IMR-90 (cell line): ENCODE data around the gene CDC42EP3. TPM values are rescaled to one million over a fixed set of nuclear protein-coding genes. Genes with fewer than 3 reads are reported as not detected.

Experiments used
- ATAC-seq: fragments of 200-7000 bp; cut with Tn5 transposase; 2 replicates; pipeline ENCODE4 v1.9.1; 2020; ENCODE audit warnings: low read depth, mild to moderate bottlenecking, moderate library complexity
- BruUV-seq: library from RNA; stranded (reverse); fragments of 400-500 nt; replicated peaks from 2 replicates; lab custom pipeline; 2021; lab: Mats Ljungman, UMichigan
- CTCF ChIA-PET: fragments of 300-600 bp; formaldehyde crosslinking; extraction: SDS; loops from one replicate; lab custom pipeline; 2021; ENCODE audit warnings: antibody characterized with exemption; lab: Yijun Ruan, JAX
- POLR2A ChIA-PET: fragments of 300-600 bp; sonication (Branson Sonifier 250); formaldehyde crosslinking; loops from one replicate; lab custom pipeline; 2022; ENCODE audit warnings: antibody characterized with exemption; ENCODE audit not compliant: unreplicated experiment; lab: Charles Lee
- DNase-seq: peaks from one replicate; pipeline ENCODE4 v3.0.0; 2013
- H2AFZ ChIP-seq: replicated peaks from 2 replicates; pipeline ENCODE3; 2013; ENCODE audit warnings: low read length, mild to moderate bottlenecking; ENCODE audit not compliant: poor library complexity
- H2AK5ac ChIP-seq: 2 replicates; pipeline ENCODE4 v1.6.1; 2013; ENCODE audit warnings: low read depth, low read length, inconsistent platforms
- H2AK9ac ChIP-seq: replicated peaks from 2 replicates; pipeline ENCODE3; 2013; ENCODE audit warnings: mild to moderate bottlenecking, low read depth, low read length, moderate library complexity; ENCODE audit not compliant: poor library complexity
- H2BK120ac ChIP-seq: 2 replicates; pipeline ENCODE4 v1.6.1; 2013; ENCODE audit warnings: low read depth, low read length, inconsistent platforms
- H2BK15ac ChIP-seq: 3 replicates; pipeline ENCODE4 v1.6.1; 2013; ENCODE audit warnings: low read depth, low read length, inconsistent platforms
- H2BK20ac ChIP-seq: 2 replicates; pipeline ENCODE4 v1.6.1; 2013; ENCODE audit warnings: low read depth, mild to moderate bottlenecking, inconsistent platforms, low read length, moderate library complexity
- H2BK5ac ChIP-seq: 2 replicates; pipeline ENCODE4 v1.6.1; 2013; ENCODE audit warnings: mild to moderate bottlenecking, low read depth, low read length, inconsistent platforms; ENCODE audit not compliant: poor library complexity, severe bottlenecking
- H3K14ac ChIP-seq: replicated peaks from 2 replicates; pipeline ENCODE4 v1.6.1; 2013; ENCODE audit warnings: low read depth, low read length, inconsistent platforms
- H3K18ac ChIP-seq: 2 replicates; pipeline ENCODE4 v1.6.1; 2013; ENCODE audit warnings: low read depth, low read length, control low read depth
- H3K23ac ChIP-seq: 2 replicates; pipeline ENCODE4 v1.6.1; 2013; ENCODE audit warnings: low read depth, low read length, inconsistent platforms
- H3K27ac ChIP-seq: 2 replicates; pipeline ENCODE4 v1.5.1; 2013; ENCODE audit warnings: mild to moderate bottlenecking, control low read depth, low read length; ENCODE audit not compliant: insufficient read depth
- H3K27me3 ChIP-seq: 2 replicates; pipeline ENCODE4 v1.6.1; 2013; ENCODE audit warnings: low read length; ENCODE audit not compliant: control insufficient read depth, insufficient read depth
- H3K36me3 ChIP-seq: 2 replicates; pipeline ENCODE4 v1.6.1; 2013; ENCODE audit warnings: low read length, mixed read lengths; ENCODE audit not compliant: control insufficient read depth, insufficient read depth
- H3K4ac ChIP-seq: 2 replicates; pipeline ENCODE4 v1.6.1; 2013; ENCODE audit warnings: low read depth, low read length, inconsistent platforms
- H3K4me1 ChIP-seq: 2 replicates; pipeline ENCODE4 v1.6.1; 2013; ENCODE audit warnings: low read length, mixed read lengths; ENCODE audit not compliant: control insufficient read depth, insufficient read depth
- H3K4me2 ChIP-seq: 2 replicates; pipeline ENCODE4 v1.6.1; 2013; ENCODE audit warnings: low read depth, mild to moderate bottlenecking, control low read depth, low read length, moderate library complexity
- H3K4me3 ChIP-seq: 2 replicates; pipeline ENCODE4 v1.5.1; 2013; ENCODE audit warnings: low read depth, mild to moderate bottlenecking, control low read depth, low read length, moderate library complexity; ENCODE audit not compliant: insufficient read depth
- H3K56ac ChIP-seq: 2 replicates; pipeline ENCODE4 v1.6.1; 2013; ENCODE audit warnings: low read length, inconsistent platforms; ENCODE audit not compliant: insufficient read depth; ENCODE audit errors: extremely low read depth
- H3K79me1 ChIP-seq, 2 experiments: 2 replicates each; pipeline ENCODE4 v1.6.1; 2013; ENCODE audit warnings: low read length in 2 of 2, inconsistent platforms in 1 of 2, low read depth in 1 of 2
- H3K9ac ChIP-seq: 2 replicates; pipeline ENCODE4 v1.6.1; 2013; ENCODE audit warnings: low read depth, low read length, control low read depth
- H3K9me1 ChIP-seq: 2 replicates; pipeline ENCODE4 v1.6.1; 2013; ENCODE audit warnings: low read length, inconsistent platforms; ENCODE audit not compliant: insufficient read depth
- H3K9me3 ChIP-seq: 2 replicates; pipeline ENCODE4 v1.6.1; 2013; ENCODE audit warnings: low read length; ENCODE audit not compliant: control insufficient read depth, insufficient read depth
- H4K20me1 ChIP-seq: 2 replicates; pipeline ENCODE4 v1.6.1; 2013; ENCODE audit warnings: low read length, inconsistent platforms; ENCODE audit not compliant: insufficient read depth
- H4K5ac ChIP-seq: 2 replicates; pipeline ENCODE4 v1.6.1; 2013; ENCODE audit warnings: mild to moderate bottlenecking, low read depth, low read length, control low read depth
- H4K8ac ChIP-seq, 2 experiments: 2 replicates each; pipeline ENCODE4 v1.6.1; 2013; ENCODE audit warnings: low read depth in 2 of 2, low read length in 2 of 2, control low read depth in 1 of 2, inconsistent platforms in 1 of 2
- H4K91ac ChIP-seq: 2 replicates; pipeline ENCODE4 v1.6.1; 2013; ENCODE audit warnings: low read depth, low read length, inconsistent platforms; ENCODE audit not compliant: insufficient read depth
- BHLHE40 ChIP-seq: fragments of 150-350 bp; IDR thresholded peaks from 2 replicates; pipeline ENCODE4 v1.6.1; 2016; ENCODE audit warnings: mild to moderate bottlenecking, low read depth, low read length
- CEBPB ChIP-seq: IDR thresholded peaks from 2 replicates; pipeline ENCODE4 v1.6.1; 2012; ENCODE audit warnings: low read depth, low read length, improper control_type of control experiment
- MAZ ChIP-seq: IDR thresholded peaks from 2 replicates; pipeline ENCODE4 v1.6.1; 2012; ENCODE audit warnings: low read depth, mild to moderate bottlenecking, low read length, improper control_type of control experiment, moderate library complexity, borderline replicate concordance
- RAD21 ChIP-seq: IDR thresholded peaks from 2 replicates; pipeline ENCODE4 v1.6.1; 2012; ENCODE audit warnings: low read length, improper control_type of control experiment
- RCOR1 ChIP-seq: IDR thresholded peaks from 2 replicates; pipeline ENCODE4 v1.6.1; 2012; ENCODE audit warnings: mild to moderate bottlenecking, low read length, improper control_type of control experiment; ENCODE audit not compliant: insufficient replicate concordance
- RFX5 ChIP-seq: IDR thresholded peaks from 2 replicates; pipeline ENCODE4 v1.8.0; 2012; ENCODE audit warnings: low read depth, mild to moderate bottlenecking, low read length, moderate library complexity
- SMC3 ChIP-seq: fragments of 150-350 bp; IDR thresholded peaks from 2 replicates; pipeline ENCODE4 v1.6.1; 2016; ENCODE audit warnings: low read depth, mild to moderate bottlenecking, antibody characterized with exemption, low read length, moderate library complexity
- WGBS, 2 experiments: methylation state at CpG; one replicate each; pipeline versions ENCODE4 v1.1.5 to v1.1.7; 2013; ENCODE audit warnings: missing lambda C conversion rate in 2 of 2; ENCODE audit not compliant: insufficient read length in 1 of 2; ENCODE audit errors: extremely low coverage in 2 of 2; 5-methylcytosine and 5-hydroxymethylcytosine counted together
- dilution Hi-C: fragments of 300-500 bp; cut with HindIII; formaldehyde crosslinking; loops from one replicate; pipeline ENCODE4 v1.14.3; 2018; ENCODE audit warnings: low sequenced_read_pairs; ENCODE audit not compliant: unreplicated experiment
- in situ Hi-C: fragments of 300-500 bp; cut with MboI; formaldehyde crosslinking; loops from 3 replicates; pipeline ENCODE4 v1.14.3; 2019; ENCODE audit warnings: low sequenced_read_pairs, inconsistent platforms, mixed read lengths
- intact Hi-C: fragments of 100-400 bp; cut with micrococcal nuclease; formaldehyde crosslinking; loops from 2 replicates; pipeline ENCODE4 v1.10.0; 2022
- polyA plus RNA-seq, 3 experiments: library from polyadenylated mRNA; depleted of rRNA; stranded (reverse); fragments of >200 nt; gene quantifications; 2 replicates each; pipeline ENCODE4 v1.2.3, GENCODE V29; 2012; ENCODE audit warnings: low replicate concordance in 1 of 3
- total RNA-seq: library from RNA; depleted of rRNA; stranded (reverse); fragments of >200 nt; gene quantifications from 2 replicates; pipeline ENCODE4 v1.2.3, GENCODE V29; 2012

CDC42EP3 gene
- total and polyA plus RNA-seq, 2 of the 4 experiments (the other 2 are of a cell fraction) = 167 to 193 TPM

GRCh38 chr2:37669446-37669845 lies 2.0 kb downstream of the CDC42EP3 start:
- Histone ChIP-seq H3K14ac (peak overlapping the region; percentile 73), H3K4me3 (peak overlapping the region; percentile 99), H3K27me3 (no peaks in the 10 kb centered on the region), H2BK5ac (peak overlapping the region; percentile 88), H3K9me1 (peaks cover 22% of the 10 kb centered on the region), H3K4me1 (peaks cover 19% of the 10 kb centered on the region), H3K18ac (peak overlapping the region; percentile 67; the same call in 1 of the 2 replicates), H2AK9ac (no peak overlapping the region), H2AFZ (no peak overlapping the region), H3K23ac (peak overlapping the region; percentile 3; the same call in 1 of the 2 replicates), H2BK120ac (peak overlapping the region; percentile 5; the same call in 1 of the 2 replicates), H3K9ac (peak overlapping the region; percentile 99), H3K36me3 (peaks cover 28% of the 10 kb centered on the region), H3K27ac (peak overlapping the region; percentile 55; the same call in 1 of the 2 replicates), H3K9me3 (no peaks in the 10 kb centered on the region), H2BK20ac (no peak overlapping the region), H4K8ac (peak overlapping the region in 1 of 2 experiments; percentile 50; a peak in 2 of 4 replicates), H2AK5ac (0 out of 2 replicates have a peak overlapping the region, but pooled peaks have one; percentile 5), H4K5ac (peak overlapping the region; percentile 33; the same call in 1 of the 2 replicates), H2BK15ac (no peak overlapping the region), H3K4ac (peak overlapping the region; percentile 5; the same call in 1 of the 2 replicates), H4K20me1 (peaks cover 68% of the 10 kb centered on the region), H3K79me1 (peaks cover 0 to 32% of the 10 kb centered on the region in 2 experiments; a peak in 2 of 4 replicates), H3K56ac (peak overlapping the region; percentile 54; the same call in 1 of the 2 replicates), H3K4me2 (peak overlapping the region; percentile 96), H4K91ac (no peak overlapping the region)
- TF ChIP-seq BHLHE40 (no peak), SMC3 (no peak; the same call in 1 of the 2 replicates), RCOR1 (no peak), RFX5 (no peak), CEBPB (no peak), RAD21 (no peak; the same call in 1 of the 2 replicates), MAZ (no peak)
- WGBS, 2 experiments = no CpG with 5 or more reads among the region's 3 CpGs
- BruUV-seq = no TSS peak
- no peak for DNase-seq
- no peak for ATAC-seq
- intact Hi-C loops (loop anchor here (1.0 kb wide), 1 partner anchor 255 kb away; no protein-coding TSS in a partner anchor), in situ Hi-C loops (no loop called here), dilution Hi-C loops (no loop called here)
- ChIA-PET CTCF (interaction anchor here (1.1 kb wide), 1 partner anchor 107 kb away, joined by 4 read pairs; no protein-coding TSS in a partner anchor), POLR2A (interaction anchor here (0.6 to 2.0 kb wide), 6 partner anchors 44 to 163 kb away, joined by 3 to 6 read pairs (median 4); no protein-coding TSS in a partner anchor)
